Lower lobe of right lung (tissue), 2 donors: ENCODE results near the gene ULK4. TPM values are rescaled to one million over a fixed set of nuclear protein-coding genes. Genes with fewer than 3 reads are reported as not detected.

Experiments used
- ATAC-seq, 2 donors: fragments of 200-7000 bp; cut with Tn5 transposase; one replicate each; pipeline ENCODE4 v1.9.1; 2020 to 2022; ENCODE audit warnings: mild to moderate bottlenecking in 2 of 2, moderate library complexity in 2 of 2
- DNase-seq: peaks from one replicate; pipeline ENCODE4 v3.0.0-alpha.2; 2020
- H3K27ac ChIP-seq: fragments of 200-600 bp; one replicate; pipeline ENCODE4 v1.8.0; 2022
- H3K27me3 ChIP-seq: fragments of 200-600 bp; one replicate; pipeline ENCODE4 v1.8.0; 2022; ENCODE audit warnings: low read depth
- H3K36me3 ChIP-seq: fragments of 200-600 bp; one replicate; pipeline ENCODE4 v1.8.0; 2022; ENCODE audit warnings: mild to moderate bottlenecking
- H3K4me1 ChIP-seq: fragments of 200-600 bp; one replicate; pipeline ENCODE4 v1.8.0; 2022
- H3K4me3 ChIP-seq: fragments of 200-600 bp; one replicate; pipeline ENCODE4 v1.8.0; 2022; ENCODE audit warnings: mild to moderate bottlenecking
- H3K9me3 ChIP-seq: fragments of 200-600 bp; one replicate; pipeline ENCODE4 v1.8.0; 2022
- intact Hi-C: fragments of 100-400 bp; cut with DNase I; formaldehyde crosslinking; loops from one replicate; pipeline ENCODE4 v1.11.0; 2022
- total RNA-seq: library from RNA; stranded (reverse); fragmentation: NEBNext Ultra II Directional; extraction: Animal tissue kit (Norgen Biotek cat#: 25700); gene quantifications from one replicate; pipeline ENCODE4 v1.2.1, GENCODE V29; 2021
- TF ChIP-seq, protein P1 (sequence below): fragments of 200-600 bp; IDR thresholded peaks from one replicate; pipeline ENCODE4 v1.8.0; 2022; ENCODE audit warnings: antibody characterized with exemption, mild to moderate bottlenecking
- donor health status: DM: no; HTN: yes; CAD: no; lungs with severe emphysema.

The ULK4 gene
- total RNA-seq, 1 donor from 2014 or later, result 11.4 TPM

DNA sequence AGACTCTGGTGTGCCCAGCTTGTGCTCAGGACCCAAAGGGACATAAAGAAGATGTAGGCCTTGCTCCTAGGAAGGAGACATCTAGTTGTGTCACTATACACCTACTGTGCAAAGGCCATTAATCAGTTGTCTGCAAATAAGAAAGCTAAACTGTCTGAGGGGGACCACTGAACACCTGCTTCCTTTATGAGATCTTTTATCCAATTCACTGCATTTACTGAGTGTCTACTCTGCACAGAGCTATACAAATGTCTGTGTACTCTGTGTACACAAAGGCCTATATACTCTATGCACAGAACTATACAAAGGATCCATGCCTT, 637.8 kb downstream of the ULK4 start:
- Histone ChIP-seq H3K27me3 (no peaks in the 10 kb centered on the region), H3K27ac (no peak overlapping the region), H3K9me3 (no peaks in the 10 kb centered on the region), H3K4me1 (no peaks in the 10 kb centered on the region), H3K4me3 (no peak overlapping the region), H3K36me3 (no peaks in the 10 kb centered on the region)
- intact Hi-C loops, result no loop called here
- no peak for ATAC-seq
- no peak for DNase-seq
- TF ChIP-seq, protein P1, sequence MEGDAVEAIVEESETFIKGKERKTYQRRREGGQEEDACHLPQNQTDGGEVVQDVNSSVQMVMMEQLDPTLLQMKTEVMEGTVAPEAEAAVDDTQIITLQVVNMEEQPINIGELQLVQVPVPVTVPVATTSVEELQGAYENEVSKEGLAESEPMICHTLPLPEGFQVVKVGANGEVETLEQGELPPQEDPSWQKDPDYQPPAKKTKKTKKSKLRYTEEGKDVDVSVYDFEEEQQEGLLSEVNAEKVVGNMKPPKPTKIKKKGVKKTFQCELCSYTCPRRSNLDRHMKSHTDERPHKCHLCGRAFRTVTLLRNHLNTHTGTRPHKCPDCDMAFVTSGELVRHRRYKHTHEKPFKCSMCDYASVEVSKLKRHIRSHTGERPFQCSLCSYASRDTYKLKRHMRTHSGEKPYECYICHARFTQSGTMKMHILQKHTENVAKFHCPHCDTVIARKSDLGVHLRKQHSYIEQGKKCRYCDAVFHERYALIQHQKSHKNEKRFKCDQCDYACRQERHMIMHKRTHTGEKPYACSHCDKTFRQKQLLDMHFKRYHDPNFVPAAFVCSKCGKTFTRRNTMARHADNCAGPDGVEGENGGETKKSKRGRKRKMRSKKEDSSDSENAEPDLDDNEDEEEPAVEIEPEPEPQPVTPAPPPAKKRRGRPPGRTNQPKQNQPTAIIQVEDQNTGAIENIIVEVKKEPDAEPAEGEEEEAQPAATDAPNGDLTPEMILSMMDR, result no peak

DNA sequence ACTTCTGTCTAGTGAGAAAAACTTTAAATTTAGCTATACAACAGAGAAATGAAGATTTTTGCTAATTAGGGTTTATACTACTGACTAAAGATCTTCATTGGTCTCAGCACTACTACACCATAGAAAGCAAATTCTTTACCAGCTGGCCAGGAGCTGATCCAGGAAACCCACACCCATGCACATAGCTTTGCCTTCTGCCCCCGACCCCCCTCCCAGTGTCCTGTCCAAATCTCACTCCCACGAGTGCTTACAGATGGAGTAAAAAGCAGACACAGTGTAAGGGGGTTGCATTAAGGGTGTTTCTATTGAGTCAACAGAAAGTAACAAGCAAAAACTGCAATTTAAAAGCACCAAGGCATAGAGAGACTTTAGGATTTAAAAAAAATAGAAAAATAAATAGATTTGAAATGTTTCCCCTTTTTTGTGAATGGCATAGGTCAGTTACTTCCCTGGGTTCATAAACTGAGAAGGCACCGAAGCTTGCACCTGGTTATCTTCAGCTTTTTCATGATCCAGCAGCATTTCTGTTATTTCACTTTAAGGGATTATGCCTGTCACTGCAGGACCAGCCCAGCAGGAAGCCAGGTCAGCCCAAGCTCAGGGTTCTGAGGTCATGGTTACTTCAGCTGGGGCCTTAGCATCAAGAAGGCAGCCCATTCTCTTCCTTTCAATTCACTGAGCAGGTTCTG, 638.3 kb downstream of the ULK4 start:
- no peaks in the 10 kb centered on the region for H3K4me1 ChIP-seq
- H3K36me3 ChIP-seq, result no peaks in the 10 kb centered on the region
- DNase-seq, result no peak
- no peaks in the 10 kb centered on the region for H3K9me3 ChIP-seq
- no peak overlapping the region for H3K4me3 ChIP-seq
- intact Hi-C loops, result no loop called here
- no peak for ATAC-seq
- TF ChIP-seq, protein P1, result no peak
- no peak overlapping the region for H3K27ac ChIP-seq
- no peaks in the 10 kb centered on the region for H3K27me3 ChIP-seq

DNA sequence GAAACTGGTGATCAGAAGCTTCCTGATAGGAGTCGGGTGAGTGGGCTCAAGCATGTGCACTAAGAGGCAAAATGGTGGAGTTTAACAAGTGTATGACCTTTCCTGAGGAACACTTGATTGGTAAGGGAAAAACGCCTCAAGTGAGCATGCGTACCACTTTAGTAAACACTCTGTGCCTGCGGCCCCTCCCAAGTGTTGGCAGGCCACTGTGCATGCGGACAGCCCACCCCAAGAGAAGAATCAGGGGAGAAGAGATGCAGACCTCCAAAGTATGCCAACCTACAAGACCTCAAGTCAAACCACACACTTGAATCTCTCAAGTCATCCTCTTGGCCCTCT, 640.3 kb downstream of the ULK4 start:
- no peaks in the 10 kb centered on the region for H3K27me3 ChIP-seq
- DNase-seq (no peak), ATAC-seq (no peak)
- H3K36me3 ChIP-seq, result no peaks in the 10 kb centered on the region
- intact Hi-C loops, result no loop called here
- no peaks in the 10 kb centered on the region for H3K4me1 ChIP-seq
- H3K9me3 ChIP-seq, result no peaks in the 10 kb centered on the region
- H3K27ac ChIP-seq, result no peak overlapping the region
- no peak overlapping the region for H3K4me3 ChIP-seq
- TF ChIP-seq, protein P1, result no peak

DNA sequence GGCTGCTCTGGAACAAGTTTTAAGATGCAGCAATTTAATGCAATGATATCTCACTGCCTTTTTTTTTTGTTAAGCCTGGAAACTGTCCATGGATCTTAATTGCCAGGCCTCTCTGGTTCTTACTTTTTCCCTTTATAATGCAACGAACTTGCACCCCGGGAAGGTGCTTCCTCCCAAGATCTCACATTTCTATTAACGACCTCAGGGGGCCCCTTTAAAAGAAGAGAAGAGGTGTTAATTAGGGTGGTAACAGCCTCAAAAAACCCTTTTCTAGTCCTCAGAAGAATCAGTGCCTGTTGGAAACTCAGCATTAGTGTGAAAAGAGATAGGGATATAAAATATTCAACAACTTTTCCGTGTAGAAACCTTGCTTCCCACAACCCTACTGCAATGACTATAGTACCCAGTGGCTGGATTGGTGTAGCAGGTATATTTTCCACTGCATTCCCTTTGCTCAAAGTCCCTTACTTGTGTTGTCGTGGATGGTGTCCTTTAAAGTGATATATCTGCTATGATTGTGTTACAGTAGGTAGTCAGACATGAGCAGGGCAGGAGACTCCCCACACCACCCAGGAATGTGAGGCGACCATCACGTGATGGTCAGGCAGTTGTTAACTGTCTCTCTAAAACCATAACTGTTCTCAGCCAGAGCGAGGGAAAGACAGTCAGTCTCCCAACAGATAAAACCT, 640.8 kb downstream of the ULK4 start:
- Histone ChIP-seq H3K27me3 (no peaks in the 10 kb centered on the region), H3K36me3 (no peaks in the 10 kb centered on the region), H3K4me1 (no peaks in the 10 kb centered on the region), H3K9me3 (no peaks in the 10 kb centered on the region), H3K27ac (no peak overlapping the region), H3K4me3 (no peak overlapping the region)
- TF ChIP-seq, protein P1, result no peak
- DNase-seq, result no peak
- intact Hi-C loops, result no loop called here
- no peak for ATAC-seq

DNA sequence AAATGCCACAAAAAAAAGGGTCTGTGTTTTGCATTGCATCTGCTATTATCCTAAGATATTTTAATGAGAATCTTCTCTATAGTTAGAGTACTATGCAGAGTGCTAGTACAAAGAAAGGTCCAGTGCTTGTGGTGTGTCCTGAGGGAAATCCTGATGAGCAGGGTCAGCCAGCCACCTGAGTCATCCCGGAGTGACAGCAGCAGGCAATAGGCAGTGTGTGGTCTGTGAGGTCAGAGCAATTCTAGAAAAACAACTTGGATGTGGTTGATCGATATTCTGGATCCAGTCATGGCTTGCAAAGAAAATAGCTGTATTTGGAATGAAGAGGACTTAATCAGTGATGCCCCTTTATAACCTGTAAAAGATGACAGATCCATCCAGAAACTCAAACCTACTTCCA, 643.4 kb downstream of the ULK4 start:
- H3K36me3 ChIP-seq, result no peaks in the 10 kb centered on the region
- TF ChIP-seq, protein P1, result no peak

More for the DNA sequence above, 643.4 kb downstream of the ULK4 start:
- ATAC-seq (no peak), DNase-seq (no peak)
- no peaks in the 10 kb centered on the region for H3K27me3 ChIP-seq
- intact Hi-C loops, result no loop called here
- no peaks in the 10 kb centered on the region for H3K9me3 ChIP-seq
- H3K27ac ChIP-seq, result no peak overlapping the region
- H3K4me1 ChIP-seq, result no peaks in the 10 kb centered on the region
- no peak overlapping the region for H3K4me3 ChIP-seq
